GM12891 (cell line): ENCODE measurements around the gene LYVE1.

Experiments
- PAX5 ChIP-seq: IDR thresholded peaks from 2 replicates; pipeline ENCODE4 v1.6.1; 2011; ENCODE audit warnings: low read length, moderate library complexity, mild to moderate bottlenecking; ENCODE audit not compliant: insufficient read depth, severe bottlenecking
- POLR2A ChIP-seq: IDR thresholded peaks from 2 replicates; pipeline ENCODE4 v1.6.1; 2011; ENCODE audit warnings: low read depth, low read length, control low read depth
- POLR2AphosphoS5 ChIP-seq: IDR thresholded peaks from 2 replicates; pipeline ENCODE4 v1.6.1; 2011; ENCODE audit warnings: low read depth, low read length, control low read depth
- POU2F2 ChIP-seq: IDR thresholded peaks from 2 replicates; pipeline ENCODE4 v1.6.1; 2011; ENCODE audit warnings: low read depth, mild to moderate bottlenecking, control low read depth, low read length, moderate library complexity
- SPI1 ChIP-seq: IDR thresholded peaks from 2 replicates; pipeline ENCODE4 v1.6.1; 2011; ENCODE audit warnings: low read depth, low read length, control low read depth
- TAF1 ChIP-seq: IDR thresholded peaks from 2 replicates; pipeline ENCODE4 v1.6.1; 2011; ENCODE audit warnings: low read depth, low read length, control low read depth

- TF ChIP-seq POLR2A (no peak), POLR2AphosphoS5 (no peak), SPI1 (0 out of 2 replicates have a peak, but pooled peaks have one; percentile 36), TAF1 (no peak), PAX5 (no peak), POU2F2 (no peak)
These were observed 3.0 kb downstream of the LYVE1 start for GRCh38 chr11:10565493-10565892.
